ENCODE results near the gene TIGD3. TPM values are rescaled to one million over a fixed set of nuclear protein-coding genes. Genes with fewer than 3 reads are reported as not detected.

TIGD3 gene
- total and polyA plus RNA-seq, 2 of the 8 experiments (the other 6 are each of a cell fraction or from before 2014, with no cell fraction given), result 1.1 to 1.3 TPM

GRCh38 chr11:65381716-65382032 is 27.1 kb downstream of the TIGD3 start:
- H3K36me3 ChIP-seq (ENCODE audit: control insufficient read depth in 2 of 4, insufficient read depth in 4 of 4, low read length in 3 of 4), result no peaks in the 10 kb centered on the region
- no peak overlapping the region for H3K23ac ChIP-seq (ENCODE audit: insufficient read length)
- no peak overlapping the region for H2BK20ac ChIP-seq (ENCODE audit: low read length)
- CTCF ChIA-PET (ENCODE audit: partially characterized antibody), result interaction anchor here (0.7 to 5.2 kb wide), 11 partner anchors 9 to 128 kb away, joined by 3 to 30 read pairs (median 5); no protein-coding TSS in a partner anchor
- H3K79me2 ChIP-seq (ENCODE audit: control insufficient read depth in 1 of 2, insufficient read depth in 2 of 2, low read length in 2 of 2), result no peaks in the 10 kb centered on the region
- 0 out of 7 replicates have a peak, but pooled peaks cover 0 to 1% (median 0%) of the 10 kb centered on the region in 4 experiments for H3K27me3 ChIP-seq (replicated peaks in 1 of 4; ENCODE audit: control insufficient read depth in 3 of 4, extremely low read depth in 1 of 4, insufficient read depth in 3 of 4, low read length in 3 of 4)
- H3K4me3 ChIP-seq (ENCODE audit: extremely low read depth in 1 of 4, insufficient read depth in 2 of 4, low read depth in 3 of 4, low read length in 4 of 4), result no peak overlapping the region
- peak overlapping the region; percentile 75; the same call in 1 of the 2 replicates for H3K18ac ChIP-seq (ENCODE audit: extremely low read depth, low read length)
- no peak for FAIRE-seq
- H3K9ac ChIP-seq (replicated peaks in 1 of 4; ENCODE audit: extremely low read depth in 1 of 4, low read depth in 3 of 4, low read length in 3 of 4), result no peak overlapping the region
- POLR2A ChIA-PET (ENCODE audit: partially characterized antibody), result interaction anchor here (0.6 to 2.1 kb wide), 4 partner anchors 8 to 61 kb away, joined by 3 to 9 read pairs (median 4); partner anchors contain the start of gene NEAT1
- 0 out of 2 replicates have a peak overlapping the region, but pooled peaks have one; percentile 44 for H2BK12ac ChIP-seq (ENCODE audit: low read depth, low read length)
- H4K91ac ChIP-seq (replicated peaks; ENCODE audit: insufficient read length, low read length), result peak overlapping the region; percentile 96
- H3K4ac ChIP-seq (replicated peaks; ENCODE audit: insufficient read length, low read depth, low read length), result no peak overlapping the region
- 0 out of 2 replicates have a peak overlapping the region, but pooled peaks have one; percentile 74 for H2AFZ ChIP-seq (ENCODE audit: low read length)
- WGBS, 2 experiments (ENCODE audit: extremely low coverage in 1 of 2, insufficient coverage in 1 of 2, insufficient read length in 1 of 2, insufficient replicate concordance in 2 of 2, low coverage in 1 of 2, low lambda C conversion rate in 2 of 2, missing lambda C conversion rate in 1 of 2), result 89% methylated on average over 6 of the region's 6 CpGs; no CpG with 5 or more reads in 1 of the 2 experiments
- H3K79me1 ChIP-seq (ENCODE audit: low read depth, low read length), result no peaks in the 10 kb centered on the region
- no peak for DNase-seq (ENCODE audit: low read depth in 1 of 2, low spot score in 2 of 2)
- peaks cover 2% of the 10 kb centered on the region; the same call in 1 of the 2 replicates for H3K23me2 ChIP-seq (ENCODE audit: low read depth, low read length)
- no peak overlapping the region for H2AK5ac ChIP-seq (ENCODE audit: low read depth, low read length)
- peak overlapping the region; percentile 39 for H4K5ac ChIP-seq (ENCODE audit: insufficient read length, low read depth, low read length)
- H4K8ac ChIP-seq (ENCODE audit: extremely low read depth, insufficient read depth, low read length), result no peak overlapping the region
- peak overlapping the region; percentile 24 for H2BK120ac ChIP-seq (replicated peaks; ENCODE audit: low read depth, low read length)
- H3K27ac ChIP-seq (ENCODE audit: low read depth, low read length), result no peak overlapping the region
- H4K20me1 ChIP-seq (replicated peaks in 1 of 2; ENCODE audit: control insufficient read depth in 1 of 2, insufficient read depth in 2 of 2, low read length in 2 of 2), result no peaks in the 10 kb centered on the region
- no peak overlapping the region for H3K14ac ChIP-seq (ENCODE audit: insufficient read length)
- H3K4me1 ChIP-seq (replicated peaks in 1 of 4; ENCODE audit: control insufficient read depth in 3 of 4, insufficient read depth in 4 of 4, low read length in 3 of 4), result peaks cover 0 to 12% (median 11%) of the 10 kb centered on the region in 4 experiments; a peak in 5 of 7 replicates
- no peak overlapping the region for H3K56ac ChIP-seq (replicated peaks; ENCODE audit: insufficient read length, low read depth, low read length)
- peak overlapping the region; percentile 83 for H2BK5ac ChIP-seq (ENCODE audit: low read depth, low read length)
- no peak overlapping the region; the same call in 1 of the 2 replicates for H2BK15ac ChIP-seq (ENCODE audit: low read length)
- no peaks in the 10 kb centered on the region for H3K9me3 ChIP-seq (ENCODE audit: insufficient read depth in 2 of 2, low read depth in 1 of 2, low read length in 1 of 2)
- H3K4me2 ChIP-seq (ENCODE audit: insufficient read depth in 1 of 2, low read depth in 2 of 2, low read length in 2 of 2), result no peak overlapping the region
- no peak for TF ChIP-seq USF2 (IDR thresholded peaks at IDR 0.05; ENCODE audit: low read length)
- no peak for TF ChIP-seq PHF8 (conservative IDR thresholded peaks at IDR 0.05; ENCODE audit: low read depth, low read length)
- TF ChIP-seq KDM5A (IDR thresholded peaks at IDR 0.05; ENCODE audit: low read length), result no peak
- TF ChIP-seq JUN (IDR thresholded peaks at IDR 0.05; ENCODE audit: low read depth, low read length), result no peak
- no peak for TF ChIP-seq TAF1 (IDR thresholded peaks at IDR 0.05; ENCODE audit: low read depth, low read length)
- no peak for TF ChIP-seq HDAC6 (IDR thresholded peaks at IDR 0.05; ENCODE audit: low read depth, low read length)
- TF ChIP-seq SAP30 (IDR thresholded peaks at IDR 0.05; ENCODE audit: insufficient read depth, insufficient replicate concordance, low read length), result no peak
- no peak for TF ChIP-seq ZNF274 (IDR thresholded peaks at IDR 0.05; ENCODE audit: borderline replicate concordance, extremely low read depth, low read length)

Data from H1 (cell line).